HepG2 (cell line): ENCODE data around the gene ATP7B. TPM values are rescaled to one million over a fixed set of nuclear protein-coding genes. Genes with fewer than 3 reads are reported as not detected.

ENCODE experiments used
- AGO1 ChIP-seq: fragments of 200-400 bp; formaldehyde crosslinking; IDR thresholded peaks from 2 replicates; pipeline ENCODE4 v1.6.1; 2017; ENCODE audit warnings: mild to moderate bottlenecking, low read depth, low read length, moderate library complexity; ENCODE audit not compliant: poor library complexity, severe bottlenecking
- IRX3 ChIP-seq: sonication (generic); formaldehyde crosslinking; IDR thresholded peaks from 2 replicates; pipeline ENCODE4 v1.8.1; 2023; ENCODE audit warnings: mild to moderate bottlenecking, low read depth, missing genetic modification reagents, borderline replicate concordance
- JARID2 ChIP-seq: sonication (generic); formaldehyde crosslinking; IDR thresholded peaks from 2 replicates; pipeline ENCODE4 v1.8.1; 2023; ENCODE audit warnings: missing genetic modification reagents, inconsistent platforms; ENCODE audit not compliant: insufficient replicate concordance
- MAZ ChIP-seq, 2 experiments: sonication (generic) in 1 of 2; formaldehyde crosslinking in 1 of 2; IDR thresholded peaks; 2 replicates each; pipeline versions ENCODE4 v1.5.0 to v1.6.1; 2012 to 2020; ENCODE audit warnings: low read depth in 2 of 2, mild to moderate bottlenecking in 2 of 2, borderline replicate concordance in 1 of 2, improper control_type of control experiment in 1 of 2, low read length in 1 of 2, missing genetic modification reagents in 1 of 2, moderate library complexity in 1 of 2
- NR2C2 ChIP-seq: sonication (generic); formaldehyde crosslinking; IDR thresholded peaks from 2 replicates; pipeline ENCODE4 v1.4.0; 2020; ENCODE audit warnings: missing genetic modification reagents, mild to moderate bottlenecking, moderate library complexity, borderline replicate concordance
- POGZ ChIP-seq: sonication (generic); formaldehyde crosslinking; IDR thresholded peaks from 2 replicates; pipeline ENCODE4 v1.4.0; 2020; ENCODE audit warnings: mild to moderate bottlenecking, missing genetic modification reagents
- SATB2 ChIP-seq: sonication (generic); formaldehyde crosslinking; IDR thresholded peaks from 2 replicates; pipeline ENCODE4 v1.5.0; 2020; ENCODE audit warnings: missing genetic modification reagents
- TARDBP ChIP-seq: sonication (generic); formaldehyde crosslinking; IDR thresholded peaks from 2 replicates; pipeline ENCODE4 v1.8.0; 2022; ENCODE audit warnings: mild to moderate bottlenecking, missing genetic modification reagents
- ZBTB1 ChIP-seq: sonication (generic); formaldehyde crosslinking; IDR thresholded peaks from 2 replicates; pipeline ENCODE4 v1.4.0; 2020; ENCODE audit warnings: missing genetic modification reagents, borderline replicate concordance
- ZFY ChIP-seq: sonication (generic); formaldehyde crosslinking; IDR thresholded peaks from 2 replicates; pipeline ENCODE4 v1.4.0; 2020; ENCODE audit warnings: missing genetic modification reagents
- ZNF501 ChIP-seq: sonication (generic); formaldehyde crosslinking; IDR thresholded peaks from 2 replicates; pipeline ENCODE4 v1.5.1; 2020; ENCODE audit warnings: mild to moderate bottlenecking, moderate library complexity, missing genetic modification reagents
- ZNF670 ChIP-seq: sonication (generic); formaldehyde crosslinking; IDR thresholded peaks from 2 replicates; pipeline ENCODE4 v1.8.0; 2022; ENCODE audit warnings: mild to moderate bottlenecking, missing genetic modification reagents, borderline replicate concordance
- ZNF773 ChIP-seq: sonication (generic); formaldehyde crosslinking; IDR thresholded peaks from 2 replicates; pipeline ENCODE4 v1.4.0; 2020; ENCODE audit warnings: missing genetic modification reagents, borderline replicate concordance
- polyA plus RNA-seq, 8 experiments: library from polyadenylated mRNA; depleted of rRNA in 3 of 8; stranded (reverse) in 7 of 8; unstranded in 1 of 8; fragments of >200 nt; fragmentation: Illumina TruSeq in 4 of 8; extraction: Trizol in 4 of 8; gene quantifications; 2 replicates each; pipeline versions ENCODE4 v1.2.1 to v1.2.3, GENCODE V29; 2011 to 2016; ENCODE audit warnings: low read depth in 4 of 8, missing spikeins in 1 of 8, mixed read lengths in 1 of 8; ENCODE audit not compliant: insufficient read depth in 1 of 8
- total RNA-seq, 5 experiments: library from RNA; depleted of rRNA; stranded (reverse); fragments of >200 nt; fragmentation: Illumina TruSeq; extraction: Trizol; gene quantifications; 2 replicates each; pipeline ENCODE4 v1.2.3, GENCODE V29; 2016; ENCODE audit warnings: low read depth in 1 of 5
- TF ChIP-seq, protein P1 (sequence below): sonication (generic); formaldehyde crosslinking; IDR thresholded peaks from 2 replicates; pipeline ENCODE4 v1.8.0; 2022; ENCODE audit warnings: missing genetic modification reagents, mild to moderate bottlenecking, moderate library complexity, borderline replicate concordance
- TF ChIP-seq, protein P2 (sequence below): sonication (generic); formaldehyde crosslinking; IDR thresholded peaks from 2 replicates; pipeline ENCODE4 v1.5.1; 2020; ENCODE audit warnings: missing genetic modification reagents, mild to moderate bottlenecking, borderline replicate concordance
- TF ChIP-seq, protein P3 (sequence below): sonication (generic); formaldehyde crosslinking; IDR thresholded peaks from 2 replicates; pipeline ENCODE4 v1.5.0; 2020; ENCODE audit warnings: missing genetic modification reagents, mild to moderate bottlenecking, borderline replicate concordance
- TF ChIP-seq, protein P4 (sequence below): fragments of 450-650 bp; IDR thresholded peaks from 2 replicates; pipeline ENCODE4 v1.6.1; 2016
- TF ChIP-seq, protein P5 (sequence below): IDR thresholded peaks from 2 replicates; pipeline ENCODE4 v1.6.1; 2016; ENCODE audit warnings: low read depth, borderline replicate concordance
- TF ChIP-seq, protein P6 (sequence below): IDR thresholded peaks from 2 replicates; pipeline ENCODE4 v1.6.1; 2018; ENCODE audit warnings: missing genetic modification reagents

The ATP7B gene
- total and polyA plus RNA-seq, 2 of the 13 experiments (the other 11 are each of a cell fraction or from before 2014, with no cell fraction given): 31.8 to 57.4 TPM

DNA sequence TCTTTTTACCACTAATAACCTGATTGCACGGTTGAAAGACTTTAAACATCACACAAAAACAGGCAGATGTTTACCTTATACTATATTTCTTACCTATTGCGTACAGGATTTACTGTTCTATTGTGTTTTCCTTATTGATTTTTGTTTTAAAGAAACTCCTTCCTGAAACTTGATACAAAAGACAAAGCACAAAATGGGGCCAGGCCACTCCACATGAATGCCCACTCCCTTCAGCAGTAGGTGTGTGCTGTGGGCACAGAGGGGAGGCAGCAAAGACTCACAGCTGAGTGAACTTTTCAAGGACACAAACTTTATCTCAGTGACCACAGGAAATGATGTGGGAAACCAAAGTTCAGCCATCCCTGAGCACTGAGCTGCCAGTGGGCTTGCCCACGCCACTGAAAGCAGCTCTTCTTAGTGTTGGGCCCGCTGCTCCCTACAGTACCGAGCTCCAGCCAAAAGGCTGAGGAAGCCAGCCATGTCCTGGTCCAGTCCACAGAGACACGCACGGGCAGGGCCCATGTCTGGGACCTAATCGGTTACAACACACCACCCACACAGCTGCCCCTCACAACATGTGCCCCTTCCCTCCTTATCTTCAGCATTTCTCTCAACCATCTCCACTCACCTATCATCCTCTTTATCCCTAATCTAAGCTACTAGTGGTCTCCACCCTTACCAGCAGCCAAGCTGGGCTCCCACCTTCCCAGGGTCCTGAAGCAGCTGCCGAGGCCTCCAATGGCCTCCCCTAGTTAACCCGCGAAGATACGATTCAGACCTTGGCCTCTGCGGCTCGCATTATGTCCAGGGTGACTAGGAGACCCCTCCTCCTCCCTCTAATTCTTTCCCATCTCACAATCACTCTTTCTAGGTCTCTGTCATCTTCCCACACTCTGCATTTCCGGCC lies 39.5 kb downstream of the ATP7B start (continued):
- TF ChIP-seq, protein P1, sequence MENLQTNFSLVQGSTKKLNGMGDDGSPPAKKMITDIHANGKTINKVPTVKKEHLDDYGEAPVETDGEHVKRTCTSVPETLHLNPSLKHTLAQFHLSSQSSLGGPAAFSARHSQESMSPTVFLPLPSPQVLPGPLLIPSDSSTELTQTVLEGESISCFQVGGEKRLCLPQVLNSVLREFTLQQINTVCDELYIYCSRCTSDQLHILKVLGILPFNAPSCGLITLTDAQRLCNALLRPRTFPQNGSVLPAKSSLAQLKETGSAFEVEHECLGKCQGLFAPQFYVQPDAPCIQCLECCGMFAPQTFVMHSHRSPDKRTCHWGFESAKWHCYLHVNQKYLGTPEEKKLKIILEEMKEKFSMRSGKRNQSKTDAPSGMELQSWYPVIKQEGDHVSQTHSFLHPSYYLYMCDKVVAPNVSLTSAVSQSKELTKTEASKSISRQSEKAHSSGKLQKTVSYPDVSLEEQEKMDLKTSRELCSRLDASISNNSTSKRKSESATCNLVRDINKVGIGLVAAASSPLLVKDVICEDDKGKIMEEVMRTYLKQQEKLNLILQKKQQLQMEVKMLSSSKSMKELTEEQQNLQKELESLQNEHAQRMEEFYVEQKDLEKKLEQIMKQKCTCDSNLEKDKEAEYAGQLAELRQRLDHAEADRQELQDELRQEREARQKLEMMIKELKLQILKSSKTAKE: no peak
- TF ChIP-seq AGO1: no peak
- TF ChIP-seq ZNF773 (CRISPR knock-in tag): no peak
- TF ChIP-seq ZNF670 (CRISPR knock-in tag): no peak; the same call in 1 of the 2 replicates
- TF ChIP-seq, protein P2, sequence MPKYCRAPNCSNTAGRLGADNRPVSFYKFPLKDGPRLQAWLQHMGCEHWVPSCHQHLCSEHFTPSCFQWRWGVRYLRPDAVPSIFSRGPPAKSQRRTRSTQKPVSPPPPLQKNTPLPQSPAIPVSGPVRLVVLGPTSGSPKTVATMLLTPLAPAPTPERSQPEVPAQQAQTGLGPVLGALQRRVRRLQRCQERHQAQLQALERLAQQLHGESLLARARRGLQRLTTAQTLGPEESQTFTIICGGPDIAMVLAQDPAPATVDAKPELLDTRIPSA (CRISPR knock-in tag): no peak
- TF ChIP-seq ZFY: no peak; the same call in 1 of the 2 replicates
- TF ChIP-seq, protein P3, sequence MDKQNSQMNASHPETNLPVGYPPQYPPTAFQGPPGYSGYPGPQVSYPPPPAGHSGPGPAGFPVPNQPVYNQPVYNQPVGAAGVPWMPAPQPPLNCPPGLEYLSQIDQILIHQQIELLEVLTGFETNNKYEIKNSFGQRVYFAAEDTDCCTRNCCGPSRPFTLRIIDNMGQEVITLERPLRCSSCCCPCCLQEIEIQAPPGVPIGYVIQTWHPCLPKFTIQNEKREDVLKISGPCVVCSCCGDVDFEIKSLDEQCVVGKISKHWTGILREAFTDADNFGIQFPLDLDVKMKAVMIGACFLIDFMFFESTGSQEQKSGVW (CRISPR knock-in tag): no peak
- peak; percentile 65; the same call in 1 of the 2 replicates for TF ChIP-seq POGZ (CRISPR knock-in tag)
- TF ChIP-seq ZNF501 (CRISPR knock-in tag): 0 out of 2 replicates have a peak, but pooled peaks have one; percentile 21
- no peak; the same call in 1 of the 2 replicates for TF ChIP-seq NR2C2
- TF ChIP-seq TARDBP (CRISPR knock-in tag): no peak
- TF ChIP-seq IRX3 (CRISPR knock-in tag): no peak
- TF ChIP-seq, protein P4, sequence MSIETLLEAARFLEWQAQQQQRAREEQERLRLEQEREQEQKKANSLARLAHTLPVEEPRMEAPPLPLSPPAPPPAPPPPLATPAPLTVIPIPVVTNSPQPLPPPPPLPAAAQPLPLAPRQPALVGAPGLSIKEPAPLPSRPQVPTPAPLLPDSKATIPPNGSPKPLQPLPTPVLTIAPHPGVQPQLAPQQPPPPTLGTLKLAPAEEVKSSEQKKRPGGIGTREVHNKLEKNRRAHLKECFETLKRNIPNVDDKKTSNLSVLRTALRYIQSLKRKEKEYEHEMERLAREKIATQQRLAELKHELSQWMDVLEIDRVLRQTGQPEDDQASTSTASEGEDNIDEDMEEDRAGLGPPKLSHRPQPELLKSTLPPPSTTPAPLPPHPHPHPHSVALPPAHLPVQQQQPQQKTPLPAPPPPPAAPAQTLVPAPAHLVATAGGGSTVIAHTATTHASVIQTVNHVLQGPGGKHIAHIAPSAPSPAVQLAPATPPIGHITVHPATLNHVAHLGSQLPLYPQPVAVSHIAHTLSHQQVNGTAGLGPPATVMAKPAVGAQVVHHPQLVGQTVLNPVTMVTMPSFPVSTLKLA: no peak
- no peak for TF ChIP-seq JARID2 (CRISPR knock-in tag)
- TF ChIP-seq, protein P5, sequence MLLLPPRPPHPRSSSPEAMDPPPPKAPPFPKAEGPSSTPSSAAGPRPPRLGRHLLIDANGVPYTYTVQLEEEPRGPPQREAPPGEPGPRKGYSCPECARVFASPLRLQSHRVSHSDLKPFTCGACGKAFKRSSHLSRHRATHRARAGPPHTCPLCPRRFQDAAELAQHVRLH (CRISPR knock-in tag): peak; percentile 27; the same call in 1 of the 2 replicates
- no peak for TF ChIP-seq SATB2
- TF ChIP-seq, protein P6, sequence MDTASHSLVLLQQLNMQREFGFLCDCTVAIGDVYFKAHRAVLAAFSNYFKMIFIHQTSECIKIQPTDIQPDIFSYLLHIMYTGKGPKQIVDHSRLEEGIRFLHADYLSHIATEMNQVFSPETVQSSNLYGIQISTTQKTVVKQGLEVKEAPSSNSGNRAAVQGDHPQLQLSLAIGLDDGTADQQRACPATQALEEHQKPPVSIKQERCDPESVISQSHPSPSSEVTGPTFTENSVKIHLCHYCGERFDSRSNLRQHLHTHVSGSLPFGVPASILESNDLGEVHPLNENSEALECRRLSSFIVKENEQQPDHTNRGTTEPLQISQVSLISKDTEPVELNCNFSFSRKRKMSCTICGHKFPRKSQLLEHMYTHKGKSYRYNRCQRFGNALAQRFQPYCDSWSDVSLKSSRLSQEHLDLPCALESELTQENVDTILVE (CRISPR knock-in tag): no peak
- no peak for TF ChIP-seq ZBTB1 (CRISPR knock-in tag)
- TF ChIP-seq MAZ (IDR thresholded peaks at IDR 0.05; ENCODE audit: borderline replicate concordance, low read depth, low read length): no peak
- TF ChIP-seq MAZ (CRISPR knock-in tag; IDR thresholded peaks at IDR 0.05; ENCODE audit: low read depth): 0 out of 2 replicates have a peak, but pooled peaks have one; percentile 31
